K562 (cell line): ENCODE data around the gene CTCFL. TPM values are rescaled to one million over a fixed set of nuclear protein-coding genes. Genes with fewer than 3 reads are reported as not detected.

Source experiments
- ARNT ChIP-seq, 2 experiments: fragments of 450-650 bp; IDR thresholded peaks; 2 replicates each; pipeline ENCODE4 v1.6.1; 2016; ENCODE audit warnings: mild to moderate bottlenecking in 1 of 2
- BCOR ChIP-seq: fragments of 450-650 bp; IDR thresholded peaks from 2 replicates; pipeline ENCODE4 v1.6.1; 2016
- ELK1 ChIP-seq: sonication (generic); formaldehyde crosslinking; IDR thresholded peaks from 2 replicates; pipeline ENCODE4 v1.8.1; 2022; ENCODE audit warnings: missing genetic modification reagents
- ESRRA ChIP-seq: fragments of 450-650 bp; IDR thresholded peaks from 2 replicates; pipeline ENCODE4 v1.6.1; 2014; ENCODE audit warnings: low read depth, mild to moderate bottlenecking, moderate library complexity, borderline replicate concordance
- HBP1 ChIP-seq: fragments of 450-650 bp; formaldehyde crosslinking; IDR thresholded peaks from 2 replicates; pipeline ENCODE4 v1.4.0; 2022; ENCODE audit warnings: missing genetic modification characterization
- KHSRP ChIP-seq: fragments of 450-650 bp; IDR thresholded peaks from 2 replicates; pipeline ENCODE4 v1.6.1; 2017
- MTA1 ChIP-seq: fragments of 450-650 bp; IDR thresholded peaks from 2 replicates; pipeline ENCODE4 v1.6.1; 2017; ENCODE audit warnings: borderline replicate concordance
- POLR2H ChIP-seq: IDR thresholded peaks from 2 replicates; pipeline ENCODE4 v1.6.1; 2016; ENCODE audit warnings: missing genetic modification characterization, low read depth, mild to moderate bottlenecking, control low read depth, missing compliant biosample characterization, moderate library complexity
- RAD21 ChIP-seq, 2 experiments: fragments of 250-450 bp in 1 of 2; fragments of 450-650 bp in 1 of 2; sonication (Bioruptor Pico) in 1 of 2; formaldehyde crosslinking in 1 of 2; IDR thresholded peaks in 1 of 2; conservative IDR thresholded peaks in 1 of 2; 2 replicates each; pipeline versions ENCODE4 v1.4.0 to v1.8.0; 2020 to 2022; ENCODE audit warnings: mild to moderate bottlenecking in 2 of 2, moderate library complexity in 1 of 2
- TEAD1 ChIP-seq, 2 experiments: fragments of 450-650 bp in 1 of 2; sonication (generic) in 1 of 2; formaldehyde crosslinking; IDR thresholded peaks; 2 replicates each; pipeline versions ENCODE4 v1.4.0 to v1.8.0; 2020 to 2022; ENCODE audit warnings: mild to moderate bottlenecking in 2 of 2, missing genetic modification reagents in 1 of 2
- XRCC5 ChIP-seq: fragments of 200-400 bp; formaldehyde crosslinking; IDR thresholded peaks from 2 replicates; pipeline ENCODE4 v1.6.1; 2017; ENCODE audit warnings: low read depth, mild to moderate bottlenecking, low read length
- YBX1 ChIP-seq: fragments of 450-650 bp; IDR thresholded peaks from 2 replicates; pipeline ENCODE4 v1.7.1; 2016; ENCODE audit warnings: mild to moderate bottlenecking
- ZNF41 ChIP-seq: fragments of 250-450 bp; sonication (Bioruptor Pico); conservative IDR thresholded peaks from 2 replicates; pipeline ENCODE4 v1.4.0; 2020; ENCODE audit warnings: mild to moderate bottlenecking
- ZNF583 ChIP-seq: fragments of 250-450 bp; sonication (Bioruptor Pico); IDR thresholded peaks from 2 replicates; pipeline ENCODE4 v1.4.0; 2020
- polyA plus RNA-seq, 8 experiments: library from polyadenylated mRNA; depleted of rRNA in 4 of 8; stranded (reverse) in 5 of 8; unstranded in 3 of 8; fragments of >200 nt; fragmentation: Nextera tagmentation in 2 of 8; fragmentation: Illumina TruSeq in 1 of 8; extraction: Ambion mirVana in 2 of 8; extraction: Trizol in 1 of 8; gene quantifications; 2 replicates each; pipeline versions ENCODE4 v1.2.1 to v1.2.3, GENCODE V29; 2011 to 2014; ENCODE audit warnings: inconsistent platforms in 1 of 8, missing spikeins in 1 of 8
- total RNA-seq, 7 experiments: library from RNA; depleted of rRNA in 6 of 7; stranded (reverse); fragments of >200 nt in 6 of 7; fragmentation: Illumina TruSeq in 2 of 7; extraction: Trizol in 2 of 7; gene quantifications; 2 replicates each; pipeline versions ENCODE4 v1.2.1 to v1.2.3, GENCODE V29; 2011 to 2021; ENCODE audit warnings: low replicate concordance in 1 of 7
- TF ChIP-seq, protein P1 (sequence below): fragments of 450-650 bp; IDR thresholded peaks from 2 replicates; pipeline ENCODE4 v1.6.1; 2014; ENCODE audit warnings: low read depth, mild to moderate bottlenecking, moderate library complexity, borderline replicate concordance

Gene CTCFL
- total and polyA plus RNA-seq, 9 of the 15 experiments (the other 6 are each of a cell fraction or from before 2014, with no cell fraction given) = 42.4 to 188 (median 111) TPM

- no peak for TF ChIP-seq TEAD1 (CRISPR knock-in tag; IDR thresholded peaks at IDR 0.05)
- TF ChIP-seq, protein P1, sequence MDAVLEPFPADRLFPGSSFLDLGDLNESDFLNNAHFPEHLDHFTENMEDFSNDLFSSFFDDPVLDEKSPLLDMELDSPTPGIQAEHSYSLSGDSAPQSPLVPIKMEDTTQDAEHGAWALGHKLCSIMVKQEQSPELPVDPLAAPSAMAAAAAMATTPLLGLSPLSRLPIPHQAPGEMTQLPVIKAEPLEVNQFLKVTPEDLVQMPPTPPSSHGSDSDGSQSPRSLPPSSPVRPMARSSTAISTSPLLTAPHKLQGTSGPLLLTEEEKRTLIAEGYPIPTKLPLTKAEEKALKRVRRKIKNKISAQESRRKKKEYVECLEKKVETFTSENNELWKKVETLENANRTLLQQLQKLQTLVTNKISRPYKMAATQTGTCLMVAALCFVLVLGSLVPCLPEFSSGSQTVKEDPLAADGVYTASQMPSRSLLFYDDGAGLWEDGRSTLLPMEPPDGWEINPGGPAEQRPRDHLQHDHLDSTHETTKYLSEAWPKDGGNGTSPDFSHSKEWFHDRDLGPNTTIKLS = no peak; the same call in 1 of the 2 replicates
- 0 out of 2 replicates have a peak, but pooled peaks have one; percentile 22 for TF ChIP-seq YBX1
- no peak for TF ChIP-seq ZNF583 (CRISPR knock-in tag)
- no peak for TF ChIP-seq MTA1
- no peak for TF ChIP-seq ZNF41
- peak; percentile 54; the same call in 1 of the 2 replicates for TF ChIP-seq BCOR
- TF ChIP-seq XRCC5 = no peak
- TF ChIP-seq ESRRA = peak; percentile 19; the same call in 1 of the 2 replicates
- peak in 1 of 2 experiments; percentile 100; a peak in 2 of 4 replicates for TF ChIP-seq ARNT (IDR thresholded peaks at IDR 0.05)
- TF ChIP-seq ELK1 (CRISPR knock-in tag) = no peak
- no peak for TF ChIP-seq KHSRP
- peak in 1 of 2 experiments; percentile 40; a peak in 2 of 4 replicates for TF ChIP-seq RAD21 (CRISPR knock-in tag; conservative IDR thresholded peaks at IDR 0.05 in 1 of 2, IDR thresholded peaks at IDR 0.05 in 1 of 2)
- TF ChIP-seq HBP1 (CRISPR knock-in tag) = no peak
- TF ChIP-seq POLR2H (tag) = no peak
Observed at GRCh38 chr20:57465943-57466342, 59.0 kb downstream of the CTCFL start (continued).
